Measurements from ENCODE around the gene NKTR.

- TF ChIP-seq POLR2AphosphoS5 (IDR thresholded peaks at IDR 0.05; ENCODE audit: low read depth) (no peak), CTCF (conservative IDR thresholded peaks at IDR 0.05; ENCODE audit: low read depth in 2 of 2) (no peak), REST (IDR thresholded peaks at IDR 0.05; ENCODE audit: unreplicated experiment) (no peak), EZH2 (IDR thresholded peaks at IDR 0.05; ENCODE audit: low read depth, unreplicated experiment) (no peak), EZH2phosphoT487 (IDR thresholded peaks at IDR 0.05; ENCODE audit: unreplicated experiment) (no peak), CREB1 (CRISPR knock-in tag; IDR thresholded peaks at IDR 0.05; ENCODE audit: low read depth) (no peak), ZNF114 (CRISPR knock-in tag; IDR thresholded peaks at IDR 0.05) (no peak), ETS1 (IDR thresholded peaks at IDR 0.05) (no peak)
Observed at GRCh38 chr3:42637001-42637400, 36.5 kb downstream of the NKTR start.

Data from GM23338 (cell line).